ENCODE measurements around the gene CTTNBP2. TPM values are rescaled to one million over a fixed set of nuclear protein-coding genes. Genes with fewer than 3 reads are reported as not detected.

The CTTNBP2 gene
- total RNA-seq, 3 donors from 2014 or later (not counting 1 experiment from before 2014, with no cell fraction given), result 0.10 TPM; not detected in 2

GRCh38 chr7:117802660-117803059, 70.6 kb downstream of the CTTNBP2 start:
- H3K27me3 ChIP-seq (ENCODE audit: control insufficient read depth, insufficient read depth, low read length), result no peaks in the 10 kb centered on the region
- 95% methylated on average over 2 of the region's 2 CpGs for WGBS (ENCODE audit: insufficient coverage)
- H3K9me3 ChIP-seq (ENCODE audit: control insufficient read depth, insufficient read depth, low read length), result no peaks in the 10 kb centered on the region
- ATAC-seq (no peak), DNase-seq (no peak)
- H3K27ac ChIP-seq (ENCODE audit: low read length), result no peak overlapping the region
- Mint-ChIP-seq H3K9me3 (peaks cover 0 to 5% of the 10 kb centered on the region in 2 donors), H3K27ac (no peak overlapping the region), H3K4me3 (no peak overlapping the region), H3K27me3 (ENCODE audit: low read depth in 2 of 2) (no peaks in the 10 kb centered on the region), H3K36me3 (no peaks in the 10 kb centered on the region), H3K4me1 (no peaks in the 10 kb centered on the region)
- no peak overlapping the region for H3K4me3 ChIP-seq (ENCODE audit: low read length)
- TF ChIP-seq CTCF (IDR thresholded peaks at IDR 0.05), result no peak
- H3K4me1 ChIP-seq (ENCODE audit: control insufficient read depth, insufficient read depth, low read length), result no peaks in the 10 kb centered on the region
- intact Hi-C loops (cut with micrococcal nuclease), result no loop called here
- no peaks in the 10 kb centered on the region for H3K36me3 ChIP-seq (ENCODE audit: control insufficient read depth, insufficient read depth, low read length)

GRCh38 chr7:117800841-117801240, 72.4 kb downstream of the CTTNBP2 start:
- no peak for DNase-seq
- WGBS (ENCODE audit: insufficient coverage), result 40% methylated on average over 1 of the region's 1 CpG
- H3K4me1 Mint-ChIP-seq, result no peaks in the 10 kb centered on the region
- intact Hi-C loops (cut with micrococcal nuclease), result no loop called here
- Histone ChIP-seq H3K9me3 (ENCODE audit: control insufficient read depth, insufficient read depth, low read length) (no peaks in the 10 kb centered on the region), H3K27ac (ENCODE audit: low read length) (no peak overlapping the region), H3K27me3 (ENCODE audit: control insufficient read depth, insufficient read depth, low read length) (no peaks in the 10 kb centered on the region), H3K4me3 (ENCODE audit: low read length) (no peak overlapping the region), H3K36me3 (ENCODE audit: control insufficient read depth, insufficient read depth, low read length) (no peaks in the 10 kb centered on the region), H3K4me1 (ENCODE audit: control insufficient read depth, insufficient read depth, low read length) (no peaks in the 10 kb centered on the region)
- no peak overlapping the region for H3K4me3 Mint-ChIP-seq
- no peak for ATAC-seq
- H3K9me3 Mint-ChIP-seq, result peaks cover 2 to 8% of the 10 kb centered on the region in 2 donors
- no peaks in the 10 kb centered on the region for H3K36me3 Mint-ChIP-seq
- H3K27me3 Mint-ChIP-seq (ENCODE audit: low read depth in 2 of 2), result no peaks in the 10 kb centered on the region
- TF ChIP-seq CTCF (IDR thresholded peaks at IDR 0.05), result no peak
- H3K27ac Mint-ChIP-seq, result no peak overlapping the region

- WGBS (ENCODE audit: insufficient coverage), result 78% methylated on average over 3 of the region's 3 CpGs
- no peak for ATAC-seq
- H3K36me3 ChIP-seq (ENCODE audit: control insufficient read depth, insufficient read depth, low read length), result no peaks in the 10 kb centered on the region
- intact Hi-C loops (cut with micrococcal nuclease), result no loop called here
- H3K27me3 ChIP-seq (ENCODE audit: control insufficient read depth, insufficient read depth, low read length), result no peaks in the 10 kb centered on the region
- no peak overlapping the region for H3K4me3 ChIP-seq (ENCODE audit: low read length)
- DNase-seq, result no peak
- Mint-ChIP-seq H3K27me3 (ENCODE audit: low read depth in 2 of 2) (no peaks in the 10 kb centered on the region), H3K4me3 (no peak overlapping the region), H3K27ac (no peak overlapping the region), H3K9me3 (peaks cover 3 to 8% of the 10 kb centered on the region in 2 donors), H3K4me1 (no peaks in the 10 kb centered on the region), H3K36me3 (no peaks in the 10 kb centered on the region)
- H3K4me1 ChIP-seq (ENCODE audit: control insufficient read depth, insufficient read depth, low read length), result no peaks in the 10 kb centered on the region
- H3K27ac ChIP-seq (ENCODE audit: low read length), result no peak overlapping the region
- no peak for TF ChIP-seq CTCF (IDR thresholded peaks at IDR 0.05)
- no peaks in the 10 kb centered on the region for H3K9me3 ChIP-seq (ENCODE audit: control insufficient read depth, insufficient read depth, low read length)
Measured at GRCh38 chr7:117800406-117800805, 72.8 kb downstream of the CTTNBP2 start.

GRCh38 chr7:117796889-117797288, 76.4 kb downstream of the CTTNBP2 start:
- Mint-ChIP-seq H3K4me1 (no peaks in the 10 kb centered on the region), H3K27ac (no peak overlapping the region), H3K36me3 (no peaks in the 10 kb centered on the region), H3K4me3 (no peak overlapping the region), H3K9me3 (peaks cover 7 to 11% of the 10 kb centered on the region in 2 donors), H3K27me3 (ENCODE audit: low read depth in 2 of 2) (no peaks in the 10 kb centered on the region)
- Histone ChIP-seq H3K27me3 (ENCODE audit: control insufficient read depth, insufficient read depth, low read length) (no peaks in the 10 kb centered on the region), H3K27ac (ENCODE audit: low read length) (no peak overlapping the region), H3K4me1 (ENCODE audit: control insufficient read depth, insufficient read depth, low read length) (no peaks in the 10 kb centered on the region), H3K36me3 (ENCODE audit: control insufficient read depth, insufficient read depth, low read length) (no peaks in the 10 kb centered on the region), H3K9me3 (ENCODE audit: control insufficient read depth, insufficient read depth, low read length) (no peaks in the 10 kb centered on the region), H3K4me3 (ENCODE audit: low read length) (no peak overlapping the region)
- DNase-seq (no peak), ATAC-seq (no peak)
- intact Hi-C loops (cut with micrococcal nuclease), result no loop called here
- no peak for TF ChIP-seq CTCF (IDR thresholded peaks at IDR 0.05)
- WGBS (ENCODE audit: insufficient coverage), result 75% methylated on average over 1 of the region's 1 CpG

Measured in natural killer cell (primary cell).